Activated naive CD4-positive, alpha-beta T cell treated with anti-CD3 and anti-CD28 coated beads, Interleukin-2, amount 50 U/mL, for 72 hours (primary cell): ENCODE measurements around the gene SLC22A12. TPM values are rescaled to one million over a fixed set of nuclear protein-coding genes. Genes with fewer than 3 reads are reported as not detected.
A peak's percentile ranks its signal among the peaks of the same experiment; 100 is the strongest.

Experiments used
- ATAC-seq, 2 donors: fragments of 150-1000 bp; cut with Tn5 transposase; 2 replicates each; pipeline ENCODE4 v1.10.0; 2021; ENCODE audit warnings: mild to moderate bottlenecking in 2 of 2, moderate library complexity in 2 of 2
- DNase-seq, 2 donors: peaks; one replicate each; pipeline ENCODE4 v3.0.0; 2021 to 2022; ENCODE audit warnings: low spot score in 2 of 2
- H3K27ac Mint-ChIP-seq, 2 donors: one replicate each; pipeline ENCODE4 v1.8.0; 2022; ENCODE audit warnings: mild to moderate bottlenecking in 2 of 2, mixed read lengths in 2 of 2
- H3K36me3 Mint-ChIP-seq, 2 donors: one replicate each; pipeline ENCODE4 v1.8.0; 2022; ENCODE audit warnings: mixed read lengths in 2 of 2
- H3K9me3 Mint-ChIP-seq, 2 donors: one replicate each; pipeline ENCODE4 v1.8.0; 2022; ENCODE audit warnings: mixed read lengths in 2 of 2
- total RNA-seq, 2 donors: library from RNA; stranded (reverse); gene quantifications; one replicate each; pipeline ENCODE4 v1.2.3, GENCODE V29; 2022

Gene SLC22A12
- total RNA-seq, 2 donors from 2014 or later: not detected

GRCh38 chr11:64643256-64643881, 52.3 kb downstream of the SLC22A12 start:
- no peaks in the 10 kb centered on the region for H3K36me3 Mint-ChIP-seq
- H3K9me3 Mint-ChIP-seq: no peaks in the 10 kb centered on the region
- DNase-seq (no peak), ATAC-seq (no peak)
- no peak overlapping the region for H3K27ac Mint-ChIP-seq

- DNase-seq (no peak), ATAC-seq (no peak)
- no peaks in the 10 kb centered on the region for H3K9me3 Mint-ChIP-seq
- no peaks in the 10 kb centered on the region for H3K36me3 Mint-ChIP-seq
- H3K27ac Mint-ChIP-seq: no peak overlapping the region
Observed at GRCh38 chr11:64643920-64644646, 53.1 kb downstream of the SLC22A12 start.

- Mint-ChIP-seq H3K36me3 (no peaks in the 10 kb centered on the region), H3K27ac (no peak overlapping the region), H3K9me3 (no peaks in the 10 kb centered on the region)
- ATAC-seq (peak in 1 of 2 donors; percentile 49), DNase-seq (no peak)
Observed at GRCh38 chr11:64644647-64645275, 53.7 kb downstream of the SLC22A12 start.

GRCh38 chr11:64647019-64647779, 56.2 kb downstream of the SLC22A12 start:
- Mint-ChIP-seq H3K9me3 (no peaks in the 10 kb centered on the region), H3K27ac (no peak overlapping the region), H3K36me3 (no peaks in the 10 kb centered on the region)
- ATAC-seq (no peak), DNase-seq (no peak)

- H3K27ac Mint-ChIP-seq: no peak overlapping the region
Observed at GRCh38 chr11:64648551-64648950, 57.5 kb downstream of the SLC22A12 start.

GRCh38 chr11:64649291-64649697, 58.3 kb downstream of the SLC22A12 start:
- ATAC-seq (peak in 1 of 2 donors; percentile 32), DNase-seq (no peak)
- Mint-ChIP-seq H3K36me3 (no peaks in the 10 kb centered on the region), H3K27ac (no peak overlapping the region), H3K9me3 (no peaks in the 10 kb centered on the region)

More at GRCh38 chr11:64648551-64648950, 57.5 kb downstream of the SLC22A12 start:
- ATAC-seq (no peak), DNase-seq (no peak)
- Mint-ChIP-seq H3K36me3 (no peaks in the 10 kb centered on the region), H3K9me3 (no peaks in the 10 kb centered on the region)

- no peaks in the 10 kb centered on the region for H3K36me3 Mint-ChIP-seq
- H3K27ac Mint-ChIP-seq: no peak overlapping the region
- no peak for ATAC-seq
- no peak for DNase-seq
- no peaks in the 10 kb centered on the region for H3K9me3 Mint-ChIP-seq
Observed at GRCh38 chr11:64650923-64651523, 60.0 kb downstream of the SLC22A12 start.

Other genes starting within 250 kb of the SLC22A12 start
- 10 to 100 TPM; 23.2 to 23.8 TPM for gene RPS6KA4, start 232.1 kb upstream of the SLC22A12 start, total RNA-seq
- gene SLC22A11, start 35.3 kb upstream of the SLC22A12 start, total RNA-seq: not detected
- gene NRXN2, start 132.0 kb downstream of the SLC22A12 start, total RNA-seq: 1 to 10 TPM in 1 of 2 donors, under 1 TPM in 1; 0.84 to 1.3 TPM
- 10 to 100 TPM; 12.5 to 12.6 TPM for gene RASGRP2, start 152.9 kb downstream of the SLC22A12 start, total RNA-seq
- 1 to 10 TPM in 1 of 2 donors, under 1 TPM in 1; 0.87 to 2.3 TPM for gene PYGM, start 168.8 kb downstream of the SLC22A12 start, total RNA-seq
- 100 to 1,000 TPM; 323 to 406 TPM for gene SF1, start 187.3 kb downstream of the SLC22A12 start, total RNA-seq
- gene MAP4K2, start 212.0 kb downstream of the SLC22A12 start, total RNA-seq: 10 to 100 TPM; 67.7 to 83.2 TPM
- 10 to 100 TPM in 1 of 2 donors, 1 to 10 TPM in 1; 9.7 to 35.1 TPM for gene MEN1, start 219.3 kb downstream of the SLC22A12 start, total RNA-seq